ENCODE measurements around the gene NBAS. TPM values are rescaled to one million over a fixed set of nuclear protein-coding genes. Genes with fewer than 3 reads are reported as not detected.

Gene NBAS
- total and polyA plus RNA-seq, 2 of the 13 experiments (the other 11 are each of a cell fraction or from before 2014, with no cell fraction given), result 33.6 to 58.7 TPM

DNA sequence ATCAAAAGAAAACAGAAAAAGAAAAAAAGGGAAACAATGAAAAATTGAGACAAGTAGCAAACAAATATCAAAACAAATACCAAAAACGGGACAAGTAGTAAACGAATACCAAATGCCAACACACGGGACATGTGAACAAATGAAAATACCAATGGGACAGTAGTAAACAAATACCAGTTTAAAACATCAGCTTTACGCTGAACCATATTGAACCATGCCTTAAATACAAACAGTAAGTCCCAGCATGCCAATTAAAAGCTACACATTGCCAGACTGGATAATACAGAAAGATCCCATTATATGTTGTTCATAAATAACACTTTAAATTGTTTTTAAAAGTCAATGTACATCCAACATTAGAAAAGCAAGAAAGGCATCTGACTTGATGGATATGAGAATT is 114.2 kb downstream of the NBAS start:
- no peak overlapping the region for H2AFZ ChIP-seq (ENCODE audit: low read length)
- FAIRE-seq, result no peak
- intact Hi-C loops (cut with micrococcal nuclease; ENCODE audit: unreplicated experiment) (no loop called here), in situ Hi-C loops (cut with HindIII; ENCODE audit: extremely low pct_ligation_motif_present, low pct_unique_long_range_greater_than_20kb) (no loop called here)
- ChIA-PET CTCF (ENCODE audit: low intra/inter-chr PET ratio, low total read pairs) (interaction anchor here (0.6 kb wide), 1 partner anchor 9 kb away, joined by 3 read pairs; no protein-coding TSS in a partner anchor), POLR2A (no interaction called here)
- H3K36me3 ChIP-seq (replicated peaks in 1 of 2; ENCODE audit: control insufficient read depth in 1 of 2, insufficient read depth in 2 of 2, low read length in 2 of 2), result peaks cover 0 to 8% of the 10 kb centered on the region in 2 experiments; a peak in 2 of 5 replicates
- H3K79me2 ChIP-seq (ENCODE audit: insufficient read depth, low read length), result no peaks in the 10 kb centered on the region
- no peaks in the 10 kb centered on the region for H3K27me3 ChIP-seq (ENCODE audit: control insufficient read depth in 1 of 2, insufficient read depth in 2 of 2, low read length in 2 of 2)
- H3K27ac ChIP-seq (ENCODE audit: extremely low read length, insufficient read depth, low read length), result no peak overlapping the region
- DNase-seq (ENCODE audit: low spot score), result no peak
- H3K9ac ChIP-seq (ENCODE audit: insufficient read depth, low read depth, low read length), result no peak overlapping the region
- BruUV-seq (replicated peaks), result no TSS peak
- no peak overlapping the region for H3K4me3 ChIP-seq (replicated peaks in 1 of 3; ENCODE audit: insufficient read depth in 1 of 3, low read depth in 2 of 3, low read length in 3 of 3)
- H3K4me2 ChIP-seq (ENCODE audit: low read depth, low read length), result no peak overlapping the region
- H3K4me1 ChIP-seq (ENCODE audit: insufficient read depth, low read length), result no peaks in the 10 kb centered on the region
- H3K9me3 ChIP-seq (ENCODE audit: low read length), result no peaks in the 10 kb centered on the region
- no peaks in the 10 kb centered on the region for H4K20me1 ChIP-seq (ENCODE audit: insufficient read depth, low read length)
- WGBS (ENCODE audit: low lambda C conversion rate), result 85% methylated on average over 4 of the region's 4 CpGs
- ATAC-seq, result no peak
- TF ChIP-seq, protein P1, sequence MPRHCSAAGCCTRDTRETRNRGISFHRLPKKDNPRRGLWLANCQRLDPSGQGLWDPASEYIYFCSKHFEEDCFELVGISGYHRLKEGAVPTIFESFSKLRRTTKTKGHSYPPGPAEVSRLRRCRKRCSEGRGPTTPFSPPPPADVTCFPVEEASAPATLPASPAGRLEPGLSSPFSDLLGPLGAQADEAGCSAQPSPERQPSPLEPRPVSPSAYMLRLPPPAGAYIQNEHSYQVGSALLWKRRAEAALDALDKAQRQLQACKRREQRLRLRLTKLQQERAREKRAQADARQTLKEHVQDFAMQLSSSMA (CRISPR knock-in tag; IDR thresholded peaks at IDR 0.05), result no peak
- TF ChIP-seq ZSCAN30 (CRISPR knock-in tag; IDR thresholded peaks at IDR 0.05) (no peak), ZNF749 (CRISPR knock-in tag; IDR thresholded peaks at IDR 0.05; ENCODE audit: borderline replicate concordance) (no peak), TAF15 (IDR thresholded peaks at IDR 0.05; ENCODE audit: low read depth, low read length, poor library complexity, severe bottlenecking) (no peak), HNRNPH1 (optimal IDR thresholded peaks at IDR 0.05; ENCODE audit: low read depth, low read length) (no peak), TCF7 (IDR thresholded peaks at IDR 0.05; ENCODE audit: low read depth) (no peak), PHB2 (IDR thresholded peaks at IDR 0.05; ENCODE audit: partially characterized antibody) (no peak), ZFX (CRISPR knock-in tag; IDR thresholded peaks at IDR 0.05; ENCODE audit: low read depth) (no peak)

Data from HepG2 (cell line).